GM12872 (cell line): ENCODE measurements around the gene IER5L.

Experiments used
- TF ChIP-seq, protein P1 (sequence below): IDR thresholded peaks from 3 replicates; pipeline ENCODE4 v1.5.1; 2011; ENCODE audit warnings: low read depth, mild to moderate bottlenecking, low read length, moderate library complexity; ENCODE audit not compliant: insufficient read depth

Gene IER5L

DNA sequence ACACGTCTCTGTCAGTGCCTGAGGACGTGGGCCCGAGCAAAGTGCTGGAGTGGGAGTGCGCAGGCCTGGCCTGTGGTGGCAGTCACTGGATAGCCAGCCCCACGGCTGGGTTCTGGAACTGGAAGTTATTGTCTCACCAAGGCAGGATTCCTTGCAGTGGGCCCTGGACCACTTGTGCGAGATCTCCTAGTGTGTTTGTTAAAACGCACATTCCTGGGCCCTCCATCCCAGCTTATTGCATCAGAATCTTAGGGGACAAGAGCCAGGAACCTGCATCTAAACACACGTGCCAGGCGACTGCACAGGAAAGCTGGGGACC, 40.0 kb downstream of the IER5L start:
- TF ChIP-seq, protein P1, sequence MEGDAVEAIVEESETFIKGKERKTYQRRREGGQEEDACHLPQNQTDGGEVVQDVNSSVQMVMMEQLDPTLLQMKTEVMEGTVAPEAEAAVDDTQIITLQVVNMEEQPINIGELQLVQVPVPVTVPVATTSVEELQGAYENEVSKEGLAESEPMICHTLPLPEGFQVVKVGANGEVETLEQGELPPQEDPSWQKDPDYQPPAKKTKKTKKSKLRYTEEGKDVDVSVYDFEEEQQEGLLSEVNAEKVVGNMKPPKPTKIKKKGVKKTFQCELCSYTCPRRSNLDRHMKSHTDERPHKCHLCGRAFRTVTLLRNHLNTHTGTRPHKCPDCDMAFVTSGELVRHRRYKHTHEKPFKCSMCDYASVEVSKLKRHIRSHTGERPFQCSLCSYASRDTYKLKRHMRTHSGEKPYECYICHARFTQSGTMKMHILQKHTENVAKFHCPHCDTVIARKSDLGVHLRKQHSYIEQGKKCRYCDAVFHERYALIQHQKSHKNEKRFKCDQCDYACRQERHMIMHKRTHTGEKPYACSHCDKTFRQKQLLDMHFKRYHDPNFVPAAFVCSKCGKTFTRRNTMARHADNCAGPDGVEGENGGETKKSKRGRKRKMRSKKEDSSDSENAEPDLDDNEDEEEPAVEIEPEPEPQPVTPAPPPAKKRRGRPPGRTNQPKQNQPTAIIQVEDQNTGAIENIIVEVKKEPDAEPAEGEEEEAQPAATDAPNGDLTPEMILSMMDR = no peak

DNA sequence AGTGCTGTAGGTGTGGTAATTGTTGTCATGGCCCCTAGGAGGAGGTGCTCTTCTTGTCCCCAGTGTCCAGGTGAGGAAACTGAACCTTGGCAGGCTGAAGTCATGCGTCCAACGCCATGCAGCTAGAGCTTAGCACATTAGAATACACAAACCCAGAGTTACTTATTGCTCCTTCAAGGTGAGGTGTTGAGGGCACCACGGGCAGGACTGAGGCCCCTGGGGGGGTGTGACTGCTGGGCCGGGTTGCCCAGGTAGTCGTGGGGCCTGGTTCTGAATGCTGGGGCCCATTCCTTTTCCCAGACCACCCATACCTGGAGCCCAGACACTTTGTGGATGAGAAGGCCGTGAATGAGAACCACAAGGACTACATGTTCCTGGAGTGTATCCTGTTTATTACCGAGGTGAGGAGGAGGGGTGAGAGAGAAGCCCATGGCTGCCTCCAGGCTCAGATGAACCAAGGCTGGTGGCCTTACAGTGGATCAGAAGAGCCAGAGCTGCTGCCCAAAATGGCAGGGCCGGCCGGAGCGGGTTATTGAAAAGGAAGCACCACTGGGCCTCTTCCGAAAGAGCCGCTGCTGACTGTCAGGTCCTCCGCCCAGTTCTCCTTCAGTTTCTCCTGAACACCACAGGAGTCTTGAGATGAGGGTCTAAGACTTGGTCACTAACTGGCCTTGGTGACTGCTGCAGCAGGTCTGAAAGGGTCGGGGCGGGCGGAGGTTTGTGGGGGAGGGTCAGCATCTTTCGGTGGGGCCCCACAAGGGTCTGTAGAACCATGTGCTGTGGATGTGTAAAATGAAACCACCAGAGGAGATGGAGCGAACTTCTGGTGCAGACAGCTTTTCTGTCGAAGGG, 40.5 kb downstream of the IER5L start:
- TF ChIP-seq, protein P1 = 0 out of 3 replicates have a peak, but pooled peaks have one; percentile 16

GRCh38 chr9:129136446-129137035, 41.5 kb downstream of the IER5L start:
- TF ChIP-seq, protein P1 = no peak

GRCh38 chr9:129135476-129135875, 42.6 kb downstream of the IER5L start:
- TF ChIP-seq, protein P1 = no peak

- TF ChIP-seq, protein P1 = no peak
Measured at GRCh38 chr9:129133082-129133481, 45.0 kb downstream of the IER5L start.

DNA sequence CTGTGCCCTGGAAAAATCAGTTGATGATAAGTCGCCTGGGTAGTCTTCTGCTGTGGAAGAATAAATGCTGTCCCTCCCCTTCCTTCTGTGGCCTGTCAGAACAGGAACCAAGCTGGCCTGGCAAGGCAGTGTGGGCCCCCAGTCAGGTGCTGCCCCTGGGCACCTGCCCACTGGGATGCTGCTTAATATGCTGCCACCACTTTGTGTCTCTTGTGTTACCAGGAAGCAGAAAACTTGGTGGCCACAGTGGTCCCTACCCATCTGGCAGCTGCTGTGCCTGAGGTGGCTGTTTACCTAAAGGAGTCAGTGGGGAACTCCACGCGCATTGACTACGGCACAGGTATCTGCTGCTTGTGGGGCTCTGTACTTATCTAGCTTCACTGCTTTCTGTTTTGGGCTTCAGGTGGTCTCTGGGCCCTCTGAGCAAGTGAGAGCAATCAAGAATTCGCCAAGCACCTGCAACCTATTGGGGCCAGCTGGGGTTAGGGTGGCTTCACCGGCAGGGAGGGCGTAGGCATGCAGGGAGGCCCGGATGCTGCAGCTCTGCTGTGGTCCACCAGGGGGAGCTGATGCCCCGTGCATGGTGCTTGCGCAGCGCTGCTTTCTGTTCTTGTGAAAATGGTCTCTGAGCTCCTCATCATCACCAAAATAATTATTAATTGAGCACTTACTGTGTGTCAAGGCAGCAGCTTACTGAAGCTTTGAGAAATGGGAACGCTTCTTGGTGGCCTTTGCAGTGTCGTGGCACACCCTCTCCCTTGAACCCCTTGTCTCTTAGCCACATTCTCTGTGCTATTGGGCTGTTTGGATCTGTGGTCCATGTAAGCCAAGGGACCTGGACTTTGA, 46.5 kb downstream of the IER5L start:
- TF ChIP-seq, protein P1 = peak; percentile 100

- TF ChIP-seq, protein P1 = no peak
Measured at GRCh38 chr9:129130791-129131190, 47.3 kb downstream of the IER5L start.
